ENCODE results near the gene ECI1.

DNA sequence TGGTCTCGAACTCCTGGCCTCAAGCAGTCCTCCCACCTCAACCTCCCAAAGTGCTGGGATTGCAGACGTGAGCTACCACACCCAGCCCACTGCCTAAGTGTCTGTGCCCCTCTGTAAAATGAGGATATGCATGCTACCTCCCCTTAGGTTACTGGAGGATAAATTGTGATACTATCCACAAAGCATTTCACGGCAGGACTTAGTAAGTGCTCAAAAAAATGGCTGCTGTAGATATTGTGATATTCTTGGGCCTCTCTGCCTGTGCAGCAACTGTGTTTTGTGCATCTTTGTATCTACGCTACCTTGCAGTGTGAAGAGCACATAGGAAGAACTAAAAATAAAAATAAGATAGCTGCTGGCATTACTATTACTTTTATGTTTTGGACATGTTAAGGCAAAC lies 53.1 kb downstream of the ECI1 start:
- TF ChIP-seq EZH2phosphoT487 (IDR thresholded peaks at IDR 0.05; ENCODE audit: borderline replicate concordance, low read length), result no peak
- TF ChIP-seq, protein P1, sequence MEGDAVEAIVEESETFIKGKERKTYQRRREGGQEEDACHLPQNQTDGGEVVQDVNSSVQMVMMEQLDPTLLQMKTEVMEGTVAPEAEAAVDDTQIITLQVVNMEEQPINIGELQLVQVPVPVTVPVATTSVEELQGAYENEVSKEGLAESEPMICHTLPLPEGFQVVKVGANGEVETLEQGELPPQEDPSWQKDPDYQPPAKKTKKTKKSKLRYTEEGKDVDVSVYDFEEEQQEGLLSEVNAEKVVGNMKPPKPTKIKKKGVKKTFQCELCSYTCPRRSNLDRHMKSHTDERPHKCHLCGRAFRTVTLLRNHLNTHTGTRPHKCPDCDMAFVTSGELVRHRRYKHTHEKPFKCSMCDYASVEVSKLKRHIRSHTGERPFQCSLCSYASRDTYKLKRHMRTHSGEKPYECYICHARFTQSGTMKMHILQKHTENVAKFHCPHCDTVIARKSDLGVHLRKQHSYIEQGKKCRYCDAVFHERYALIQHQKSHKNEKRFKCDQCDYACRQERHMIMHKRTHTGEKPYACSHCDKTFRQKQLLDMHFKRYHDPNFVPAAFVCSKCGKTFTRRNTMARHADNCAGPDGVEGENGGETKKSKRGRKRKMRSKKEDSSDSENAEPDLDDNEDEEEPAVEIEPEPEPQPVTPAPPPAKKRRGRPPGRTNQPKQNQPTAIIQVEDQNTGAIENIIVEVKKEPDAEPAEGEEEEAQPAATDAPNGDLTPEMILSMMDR (IDR thresholded peaks at IDR 0.05; ENCODE audit: low read depth, low read length, poor library complexity, severe bottlenecking), result no peak

Data from DOHH2 (cell line).